ENCODE results near the gene WIPF1. TPM values are rescaled to one million over a fixed set of nuclear protein-coding genes. Genes with fewer than 3 reads are reported as not detected.

Gene WIPF1
- total RNA-seq, 1 experiment from 2014 or later, result 0.59 TPM

DNA sequence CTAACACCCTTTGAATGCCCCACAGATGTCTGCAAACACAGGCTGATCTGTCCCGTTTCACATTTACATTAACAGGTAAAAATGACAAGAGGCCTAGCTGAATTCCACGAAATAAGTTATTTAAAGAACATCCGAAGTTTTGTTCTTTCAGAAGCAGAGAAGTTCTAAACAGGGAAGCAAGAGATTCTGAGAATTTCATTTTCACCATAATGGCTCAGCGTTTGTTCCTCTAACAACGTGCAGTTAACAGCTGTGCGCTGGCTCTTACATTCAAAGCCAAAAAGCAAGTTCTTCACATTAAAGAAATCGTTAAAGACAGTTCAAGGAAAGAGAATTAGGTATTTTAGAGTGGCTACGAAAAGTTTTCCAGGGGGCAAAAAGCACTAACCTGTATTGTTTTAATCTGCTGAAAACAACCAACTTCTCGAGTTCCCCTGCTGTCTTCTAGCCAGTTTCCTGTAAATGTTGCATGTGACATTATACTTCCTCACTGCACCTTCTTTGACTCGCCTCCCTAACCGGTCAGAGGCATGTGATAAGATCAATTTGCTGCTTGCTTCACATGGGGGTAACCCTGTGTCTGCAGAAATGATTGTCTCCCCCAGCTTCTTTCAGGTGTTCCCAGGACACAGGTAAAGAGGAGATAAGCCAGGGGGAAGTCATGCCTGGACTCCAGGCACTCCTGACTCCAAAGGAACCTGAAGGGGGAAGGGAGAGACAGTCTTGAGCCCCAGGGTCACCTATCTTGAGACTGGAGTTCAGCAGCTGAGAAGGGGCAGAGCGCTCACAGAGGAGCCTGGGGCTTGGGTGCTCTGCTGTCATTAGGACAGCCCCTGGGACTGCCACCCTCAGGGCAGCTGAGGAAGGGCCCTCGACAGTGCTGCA is 36.8 kb upstream of the WIPF1 start:
- H3K9me3 ChIP-seq (ENCODE audit: control insufficient read depth in 1 of 2, insufficient read depth in 1 of 2, low read depth in 1 of 2, low read length in 2 of 2), result no peaks in the 10 kb centered on the region

More for the DNA sequence above, 36.8 kb upstream of the WIPF1 start:
- Histone ChIP-seq H3K9me2 (ENCODE audit: insufficient read depth) (no peaks in the 10 kb centered on the region; the same call in 1 of the 2 replicates), H3K4me2 (ENCODE audit: low read length) (no peak overlapping the region), H2AFZ (ENCODE audit: low read depth, low read length, poor library complexity, severe bottlenecking) (no peak overlapping the region), H3K27me3 (ENCODE audit: insufficient read depth, low read length) (no peaks in the 10 kb centered on the region), H3K79me2 (ENCODE audit: insufficient read depth, low read length) (no peaks in the 10 kb centered on the region), H3K27ac (ENCODE audit: low read depth, low read length) (no peak overlapping the region), H3K4me1 (ENCODE audit: control insufficient read depth in 1 of 2, insufficient read depth in 2 of 2, low read length in 2 of 2) (no peaks in the 10 kb centered on the region), H3K9ac (ENCODE audit: low read length) (no peak overlapping the region), H3K4me3 (replicated peaks in 1 of 2; ENCODE audit: low read depth in 1 of 2, low read length in 2 of 2) (no peak overlapping the region), H3K36me3 (ENCODE audit: control insufficient read depth in 1 of 2, insufficient read depth in 2 of 2, low read length in 2 of 2) (no peaks in the 10 kb centered on the region), H4K20me1 (ENCODE audit: insufficient read depth) (no peaks in the 10 kb centered on the region)
- ATAC-seq, result no peak
- no peak for DNase-seq (ENCODE audit: low read depth, low spot score)
- ChIA-PET CTCF (no interaction called here), RAD21 (ENCODE audit: low non-redundant PET in 1 of 2, low total read pairs in 2 of 2, uncharacterized antibody in 2 of 2, unreplicated experiment in 2 of 2) (no interaction called here), POLR2A (no interaction called here)
- intact Hi-C loops (cut with micrococcal nuclease), result no loop called here
- no peak for TF ChIP-seq SIN3A (IDR thresholded peaks at IDR 0.05; ENCODE audit: low read depth)
- no peak for TF ChIP-seq CBX3 (IDR thresholded peaks at IDR 0.05; ENCODE audit: low read depth)
- TF ChIP-seq ZNF274 (IDR thresholded peaks at IDR 0.05; ENCODE audit: low read depth, low read length), result no peak
- TF ChIP-seq SP1 (IDR thresholded peaks at IDR 0.05; ENCODE audit: low read depth), result no peak
- TF ChIP-seq, protein P1, sequence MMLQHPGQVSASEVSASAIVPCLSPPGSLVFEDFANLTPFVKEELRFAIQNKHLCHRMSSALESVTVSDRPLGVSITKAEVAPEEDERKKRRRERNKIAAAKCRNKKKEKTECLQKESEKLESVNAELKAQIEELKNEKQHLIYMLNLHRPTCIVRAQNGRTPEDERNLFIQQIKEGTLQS (IDR thresholded peaks at IDR 0.05), result no peak
- TF ChIP-seq, protein P2, sequence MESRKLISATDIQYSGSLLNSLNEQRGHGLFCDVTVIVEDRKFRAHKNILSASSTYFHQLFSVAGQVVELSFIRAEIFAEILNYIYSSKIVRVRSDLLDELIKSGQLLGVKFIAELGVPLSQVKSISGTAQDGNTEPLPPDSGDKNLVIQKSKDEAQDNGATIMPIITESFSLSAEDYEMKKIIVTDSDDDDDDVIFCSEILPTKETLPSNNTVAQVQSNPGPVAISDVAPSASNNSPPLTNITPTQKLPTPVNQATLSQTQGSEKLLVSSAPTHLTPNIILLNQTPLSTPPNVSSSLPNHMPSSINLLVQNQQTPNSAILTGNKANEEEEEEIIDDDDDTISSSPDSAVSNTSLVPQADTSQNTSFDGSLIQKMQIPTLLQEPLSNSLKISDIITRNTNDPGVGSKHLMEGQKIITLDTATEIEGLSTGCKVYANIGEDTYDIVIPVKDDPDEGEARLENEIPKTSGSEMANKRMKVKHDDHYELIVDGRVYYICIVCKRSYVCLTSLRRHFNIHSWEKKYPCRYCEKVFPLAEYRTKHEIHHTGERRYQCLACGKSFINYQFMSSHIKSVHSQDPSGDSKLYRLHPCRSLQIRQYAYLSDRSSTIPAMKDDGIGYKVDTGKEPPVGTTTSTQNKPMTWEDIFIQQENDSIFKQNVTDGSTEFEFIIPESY (IDR thresholded peaks at IDR 0.05; ENCODE audit: extremely low read depth, insufficient replicate concordance, low read length), result no peak
- no peak for TF ChIP-seq RAD21 (IDR thresholded peaks at IDR 0.05; ENCODE audit: low read depth)
- TF ChIP-seq TCF7L2 (IDR thresholded peaks at IDR 0.05; ENCODE audit: borderline replicate concordance, extremely low read depth, insufficient read depth, insufficient read length), result no peak
- TF ChIP-seq, protein P3, sequence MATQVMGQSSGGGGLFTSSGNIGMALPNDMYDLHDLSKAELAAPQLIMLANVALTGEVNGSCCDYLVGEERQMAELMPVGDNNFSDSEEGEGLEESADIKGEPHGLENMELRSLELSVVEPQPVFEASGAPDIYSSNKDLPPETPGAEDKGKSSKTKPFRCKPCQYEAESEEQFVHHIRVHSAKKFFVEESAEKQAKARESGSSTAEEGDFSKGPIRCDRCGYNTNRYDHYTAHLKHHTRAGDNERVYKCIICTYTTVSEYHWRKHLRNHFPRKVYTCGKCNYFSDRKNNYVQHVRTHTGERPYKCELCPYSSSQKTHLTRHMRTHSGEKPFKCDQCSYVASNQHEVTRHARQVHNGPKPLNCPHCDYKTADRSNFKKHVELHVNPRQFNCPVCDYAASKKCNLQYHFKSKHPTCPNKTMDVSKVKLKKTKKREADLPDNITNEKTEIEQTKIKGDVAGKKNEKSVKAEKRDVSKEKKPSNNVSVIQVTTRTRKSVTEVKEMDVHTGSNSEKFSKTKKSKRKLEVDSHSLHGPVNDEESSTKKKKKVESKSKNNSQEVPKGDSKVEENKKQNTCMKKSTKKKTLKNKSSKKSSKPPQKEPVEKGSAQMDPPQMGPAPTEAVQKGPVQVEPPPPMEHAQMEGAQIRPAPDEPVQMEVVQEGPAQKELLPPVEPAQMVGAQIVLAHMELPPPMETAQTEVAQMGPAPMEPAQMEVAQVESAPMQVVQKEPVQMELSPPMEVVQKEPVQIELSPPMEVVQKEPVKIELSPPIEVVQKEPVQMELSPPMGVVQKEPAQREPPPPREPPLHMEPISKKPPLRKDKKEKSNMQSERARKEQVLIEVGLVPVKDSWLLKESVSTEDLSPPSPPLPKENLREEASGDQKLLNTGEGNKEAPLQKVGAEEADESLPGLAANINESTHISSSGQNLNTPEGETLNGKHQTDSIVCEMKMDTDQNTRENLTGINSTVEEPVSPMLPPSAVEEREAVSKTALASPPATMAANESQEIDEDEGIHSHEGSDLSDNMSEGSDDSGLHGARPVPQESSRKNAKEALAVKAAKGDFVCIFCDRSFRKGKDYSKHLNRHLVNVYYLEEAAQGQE (IDR thresholded peaks at IDR 0.05; ENCODE audit: low read depth), result no peak
- TF ChIP-seq ELF1 (IDR thresholded peaks at IDR 0.05; ENCODE audit: borderline replicate concordance, low read depth), result no peak
- no peak for TF ChIP-seq EZH2 (IDR thresholded peaks at IDR 0.05)
- TF ChIP-seq CEBPB (IDR thresholded peaks at IDR 0.05; ENCODE audit: low read depth), result no peak
- no peak for TF ChIP-seq SRF (IDR thresholded peaks at IDR 0.05; ENCODE audit: low read depth)
- TF ChIP-seq, protein P4, sequence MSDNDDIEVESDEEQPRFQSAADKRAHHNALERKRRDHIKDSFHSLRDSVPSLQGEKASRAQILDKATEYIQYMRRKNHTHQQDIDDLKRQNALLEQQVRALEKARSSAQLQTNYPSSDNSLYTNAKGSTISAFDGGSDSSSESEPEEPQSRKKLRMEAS (IDR thresholded peaks at IDR 0.05), result no peak
- no peak for TF ChIP-seq YY1 (IDR thresholded peaks at IDR 0.05; ENCODE audit: extremely low read depth, insufficient replicate concordance, low read depth, low read length)
- no TSS peak for BruUV-seq (replicated peaks)

Measured in HCT116 (cell line).